Endodermal cell (in vitro differentiated cells): ENCODE results near the gene KPNA3. TPM values are rescaled to one million over a fixed set of nuclear protein-coding genes. Genes with fewer than 3 reads are reported as not detected.

Experiments used
- DNase-seq: peaks from one replicate; pipeline ENCODE4 v3.0.0-alpha.2; 2017
- H3K27ac ChIP-seq: 2 replicates; pipeline ENCODE4 v1.5.1; 2013; ENCODE audit warnings: mild to moderate bottlenecking, low read depth, low read length, moderate library complexity
- H3K27me3 ChIP-seq: 2 replicates; pipeline ENCODE4 v1.6.1; 2013; ENCODE audit warnings: mild to moderate bottlenecking, low read length, moderate library complexity; ENCODE audit not compliant: insufficient read depth, control insufficient read depth, poor library complexity, severe bottlenecking
- H3K36me3 ChIP-seq: 2 replicates; pipeline ENCODE4 v1.7.0; 2013; ENCODE audit warnings: mild to moderate bottlenecking, low read length, moderate library complexity; ENCODE audit not compliant: control insufficient read depth, insufficient read depth
- H3K4me1 ChIP-seq: one replicate; pipeline ENCODE4 v1.7.0; 2013; ENCODE audit warnings: low read length; ENCODE audit not compliant: control insufficient read depth, insufficient read depth
- H3K4me3 ChIP-seq: 2 replicates; pipeline ENCODE4 v1.5.1; 2013; ENCODE audit warnings: mild to moderate bottlenecking, low read length, moderate library complexity
- H3K9ac ChIP-seq: 2 replicates; pipeline ENCODE4 v1.6.1; 2013; ENCODE audit warnings: mild to moderate bottlenecking, low read length, moderate library complexity; ENCODE audit not compliant: poor library complexity, severe bottlenecking; ENCODE audit errors: extremely low read depth
- H3K9me3 ChIP-seq: 2 replicates; pipeline ENCODE4 v1.6.1; 2013; ENCODE audit warnings: mild to moderate bottlenecking, low read length, moderate library complexity; ENCODE audit not compliant: control insufficient read depth
- H3K27ac Mint-ChIP-seq: 2 replicates; pipeline ENCODE4 v1.8.0; 2020; ENCODE audit warnings: mixed read lengths
- H3K27me3 Mint-ChIP-seq: 2 replicates; pipeline ENCODE4 v1.8.0; 2021; ENCODE audit warnings: mild to moderate bottlenecking, mixed read lengths; ENCODE audit not compliant: insufficient read depth
- H3K36me3 Mint-ChIP-seq: 2 replicates; pipeline ENCODE4 v1.8.0; 2020; ENCODE audit warnings: low read depth, mixed read lengths
- H3K4me1 Mint-ChIP-seq: 2 replicates; pipeline ENCODE4 v1.8.0; 2020; ENCODE audit warnings: mixed read lengths
- H3K4me3 Mint-ChIP-seq: 2 replicates; pipeline ENCODE4 v1.8.0; 2020; ENCODE audit warnings: mild to moderate bottlenecking, moderate library complexity, mixed read lengths
- H3K9me3 Mint-ChIP-seq: 2 replicates; pipeline ENCODE4 v1.8.0; 2020; ENCODE audit warnings: mild to moderate bottlenecking, mixed read lengths
- CTCF ChIP-seq: fragments of 200-600 bp; sonication (generic); conservative IDR thresholded peaks from 2 replicates; pipeline ENCODE4 v1.5.0; 2021; ENCODE audit warnings: antibody characterized with exemption, mild to moderate bottlenecking
- WGBS, 2 experiments: methylation state at CpG; one replicate each; pipeline versions ENCODE4 v1.1.5 to v1.1.7; 2013; ENCODE audit warnings: missing lambda C conversion rate in 2 of 2, mixed read lengths in 1 of 2; ENCODE audit not compliant: insufficient coverage in 1 of 2, insufficient read length in 1 of 2; 5-methylcytosine and 5-hydroxymethylcytosine counted together
- total RNA-seq, 2 donors: library from RNA; stranded (reverse); fragmentation: NEBNext Ultra II Directional in 1 of 2; extraction: Animal tissue kit (Norgen Biotek cat#: 25700) in 1 of 2; gene quantifications; 2 replicates in 1 of 2; 3 replicates in 1 of 2; pipeline ENCODE4 v1.2.1, GENCODE V29; 2021

Gene KPNA3
- total RNA-seq, 2 donors from 2014 or later = 59.0 to 64.2 TPM

GRCh38 chr13:49670828-49671227 is 121.7 kb downstream of the KPNA3 start:
- no peak overlapping the region for H3K27ac ChIP-seq
- H3K9ac ChIP-seq = no peak overlapping the region
- Mint-ChIP-seq H3K4me1 (peaks cover 27% of the 10 kb centered on the region), H3K9me3 (peaks cover 6% of the 10 kb centered on the region), H3K27me3 (no peaks in the 10 kb centered on the region), H3K36me3 (peaks cover 41% of the 10 kb centered on the region), H3K4me3 (no peak overlapping the region), H3K27ac (no peak overlapping the region)
- TF ChIP-seq CTCF = no peak
- peaks cover 4% of the 10 kb centered on the region for H3K4me1 ChIP-seq
- no peak for DNase-seq
- 85 to 92% methylated on average over 4 to 5 of the region's 5 CpGs for WGBS, 2 experiments
- H3K4me3 ChIP-seq = no peak overlapping the region
- peaks cover 30% of the 10 kb centered on the region for H3K36me3 ChIP-seq
- H3K9me3 ChIP-seq = no peaks in the 10 kb centered on the region
- H3K27me3 ChIP-seq = no peaks in the 10 kb centered on the region

GRCh38 chr13:49669735-49670309 is 122.7 kb downstream of the KPNA3 start:
- Mint-ChIP-seq H3K4me1 (peaks cover 28% of the 10 kb centered on the region), H3K27me3 (no peaks in the 10 kb centered on the region), H3K9me3 (peaks cover 6% of the 10 kb centered on the region), H3K27ac (peak overlapping the region; percentile 72), H3K4me3 (no peak overlapping the region), H3K36me3 (peaks cover 35% of the 10 kb centered on the region)
- peaks cover 4% of the 10 kb centered on the region for H3K4me1 ChIP-seq
- peaks cover 28% of the 10 kb centered on the region for H3K36me3 ChIP-seq
- H3K27ac ChIP-seq = no peak overlapping the region
- no peak overlapping the region for H3K9ac ChIP-seq
- no peak overlapping the region for H3K4me3 ChIP-seq
- WGBS, 2 experiments = 54 to 75% methylated on average over 4 to 5 of the region's 5 CpGs
- H3K27me3 ChIP-seq = no peaks in the 10 kb centered on the region
- H3K9me3 ChIP-seq = no peaks in the 10 kb centered on the region
- peak; percentile 87 for TF ChIP-seq CTCF
- peak; percentile 83 for DNase-seq

- 87 to 94% methylated on average over 2 of the region's 2 CpGs for WGBS, 2 experiments
- DNase-seq = no peak
- no peaks in the 10 kb centered on the region for H3K27me3 Mint-ChIP-seq
- peaks cover 41% of the 10 kb centered on the region for H3K36me3 Mint-ChIP-seq
- no peak overlapping the region for H3K9ac ChIP-seq
- H3K9me3 Mint-ChIP-seq = peaks cover 6% of the 10 kb centered on the region
- H3K4me3 ChIP-seq = no peak overlapping the region
- no peak overlapping the region for H3K27ac Mint-ChIP-seq
- peaks cover 4% of the 10 kb centered on the region for H3K4me1 ChIP-seq
- TF ChIP-seq CTCF = no peak
- H3K36me3 ChIP-seq = peaks cover 28% of the 10 kb centered on the region
- peaks cover 36% of the 10 kb centered on the region for H3K4me1 Mint-ChIP-seq
- no peaks in the 10 kb centered on the region for H3K9me3 ChIP-seq
- H3K27me3 ChIP-seq = no peaks in the 10 kb centered on the region
- H3K27ac ChIP-seq = no peak overlapping the region
- no peak overlapping the region for H3K4me3 Mint-ChIP-seq
These were observed 124.7 kb downstream of the KPNA3 start for GRCh38 chr13:49667773-49668172.
